SHP77 treated with DMSO at 0.1 percent for 48 hours (cell line): ENCODE results near the gene SCAMP2.

ENCODE experiments used
- DNase-seq: peaks from one replicate; lab custom pipeline; 2025; lab: John Stamatoyannopoulos, UW

Gene SCAMP2

DNA sequence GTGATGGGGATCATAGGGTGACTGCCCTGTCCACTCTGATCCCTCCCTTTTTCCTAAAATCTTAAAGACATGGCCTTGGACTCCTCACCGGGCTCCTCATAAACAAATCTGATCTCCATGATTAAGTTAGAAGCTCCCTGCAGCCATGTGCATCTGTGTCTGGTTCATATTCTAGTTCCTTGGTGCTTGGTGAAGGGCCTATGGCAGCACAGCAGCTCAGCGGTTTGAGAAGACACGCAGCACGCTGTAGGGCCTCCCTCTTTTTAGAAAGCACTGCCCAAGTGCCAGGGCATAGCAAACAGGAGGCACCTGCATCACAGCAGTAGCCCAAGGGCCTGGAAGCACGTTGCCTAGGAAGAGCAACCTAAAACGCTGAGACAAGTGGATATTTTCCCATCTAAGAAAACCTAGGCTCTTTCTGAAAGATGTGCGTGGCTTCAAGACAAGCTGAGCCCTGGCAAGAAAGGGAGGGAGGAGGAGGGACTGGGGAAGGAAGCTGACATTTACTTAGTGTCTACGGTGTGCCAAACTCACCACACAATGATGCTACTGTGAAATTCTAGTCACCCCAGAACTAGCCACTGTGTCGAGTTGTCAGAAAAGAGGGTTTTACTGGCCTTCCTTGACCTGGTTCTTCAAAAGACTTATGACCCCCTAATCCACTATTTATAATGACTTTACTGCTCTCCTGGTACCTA is 15.3 kb downstream of the SCAMP2 start:
- DNase-seq: no peak

GRCh38 chr15:74857082-74857655 is 16.0 kb downstream of the SCAMP2 start:
- DNase-seq: no peak

GRCh38 chr15:74856537-74856936 is 16.6 kb downstream of the SCAMP2 start:
- no peak for DNase-seq

- no peak for DNase-seq
Measured at GRCh38 chr15:74855857-74856256, 17.3 kb downstream of the SCAMP2 start.

DNA sequence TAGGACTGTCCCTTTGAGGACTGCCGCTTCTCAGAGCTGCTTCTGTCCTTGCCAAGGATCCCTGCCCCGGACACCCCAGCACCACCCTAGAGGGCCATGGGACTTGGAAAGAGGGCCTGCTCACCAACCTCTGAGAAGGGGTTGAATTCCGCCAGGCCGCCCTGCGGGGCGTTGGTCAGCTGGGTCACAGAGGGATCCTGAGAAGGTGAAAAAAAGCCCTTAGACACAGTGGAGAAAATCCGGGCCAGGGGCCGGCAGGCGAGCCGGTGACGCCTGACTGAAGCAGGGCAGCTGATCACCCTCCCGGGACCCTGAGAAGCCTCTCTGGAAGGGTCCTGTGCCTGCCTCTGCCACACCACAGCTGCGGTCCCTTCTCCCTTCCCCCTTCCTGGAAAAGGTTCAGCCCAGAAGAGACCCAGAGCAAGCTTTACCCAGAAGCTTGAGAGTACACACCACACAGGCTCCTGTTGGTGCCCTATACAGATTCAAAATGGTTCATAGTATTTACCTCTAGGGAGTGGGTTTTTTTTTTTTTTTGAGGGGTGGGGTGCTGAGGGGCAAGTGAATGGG is 18.6 kb downstream of the SCAMP2 start:
- no peak for DNase-seq

GRCh38 chr15:74851960-74852359 is 21.2 kb downstream of the SCAMP2 start:
- no peak for DNase-seq

- DNase-seq: no peak
Measured at GRCh38 chr15:74850393-74850792, 22.8 kb downstream of the SCAMP2 start.

DNA sequence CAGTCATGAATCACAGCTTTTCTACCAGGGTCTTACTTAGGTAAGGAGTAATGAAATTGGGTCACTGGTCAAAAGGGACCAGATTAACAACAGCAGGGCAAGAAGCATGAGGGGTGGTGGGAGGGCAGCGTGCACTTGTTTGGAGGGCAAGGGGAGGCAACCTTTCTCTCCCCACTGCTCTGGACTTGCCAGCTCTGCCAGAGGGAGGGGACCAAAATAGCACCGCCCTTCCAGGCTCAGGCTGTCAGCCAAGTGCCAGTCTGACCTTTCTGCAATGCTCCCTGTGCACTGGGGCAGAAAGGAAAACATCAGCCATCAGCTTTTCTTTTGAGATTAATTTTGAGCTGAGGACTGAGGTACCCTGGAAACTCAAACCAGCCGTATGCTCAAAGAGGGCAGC is 25.7 kb downstream of the SCAMP2 start:
- no peak for DNase-seq

GRCh38 chr15:74845581-74845980 is 27.6 kb downstream of the SCAMP2 start:
- DNase-seq: no peak

DNA sequence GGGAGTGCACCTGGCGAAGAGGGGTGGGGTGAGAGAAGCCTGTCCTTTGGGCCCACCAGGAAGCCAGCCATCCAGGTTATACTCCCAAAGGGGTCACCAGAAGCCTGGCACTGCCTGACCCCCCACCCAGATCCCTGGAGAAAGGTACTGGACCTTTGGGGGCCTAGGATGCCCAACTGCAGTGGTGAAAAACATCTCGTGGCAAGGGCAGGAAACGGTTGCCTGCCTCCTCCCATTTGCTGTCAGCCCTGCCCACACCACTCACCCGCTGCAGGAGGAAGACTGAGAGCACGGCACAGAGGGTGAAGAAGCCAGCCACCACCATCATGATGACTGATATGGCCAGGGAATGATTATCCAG is 28.0 kb downstream of the SCAMP2 start:
- DNase-seq: no peak

- DNase-seq: no peak
Measured at GRCh38 chr15:74844319-74845207, 28.6 kb downstream of the SCAMP2 start.

GRCh38 chr15:74843891-74844299 is 29.3 kb downstream of the SCAMP2 start:
- no peak for DNase-seq

DNA sequence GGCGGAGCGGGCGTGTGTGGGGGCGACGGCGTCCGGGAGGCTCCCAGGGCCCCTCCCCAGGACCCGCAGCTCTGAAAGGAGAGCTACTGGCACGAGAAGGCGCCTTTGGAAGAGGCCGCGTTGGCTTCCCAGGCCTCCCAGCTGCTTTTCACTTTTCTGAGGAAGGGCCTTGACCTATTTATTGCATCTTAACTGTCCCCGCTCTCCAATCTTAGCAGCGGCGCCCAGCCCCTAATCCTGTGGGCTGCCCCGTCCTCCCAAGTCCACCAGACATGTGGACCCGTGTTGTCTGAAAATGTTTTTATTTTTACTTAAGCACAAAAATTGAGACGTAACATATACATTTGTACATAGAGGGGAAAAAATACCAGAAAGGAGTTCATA is 29.7 kb downstream of the SCAMP2 start:
- no peak for DNase-seq

DNA sequence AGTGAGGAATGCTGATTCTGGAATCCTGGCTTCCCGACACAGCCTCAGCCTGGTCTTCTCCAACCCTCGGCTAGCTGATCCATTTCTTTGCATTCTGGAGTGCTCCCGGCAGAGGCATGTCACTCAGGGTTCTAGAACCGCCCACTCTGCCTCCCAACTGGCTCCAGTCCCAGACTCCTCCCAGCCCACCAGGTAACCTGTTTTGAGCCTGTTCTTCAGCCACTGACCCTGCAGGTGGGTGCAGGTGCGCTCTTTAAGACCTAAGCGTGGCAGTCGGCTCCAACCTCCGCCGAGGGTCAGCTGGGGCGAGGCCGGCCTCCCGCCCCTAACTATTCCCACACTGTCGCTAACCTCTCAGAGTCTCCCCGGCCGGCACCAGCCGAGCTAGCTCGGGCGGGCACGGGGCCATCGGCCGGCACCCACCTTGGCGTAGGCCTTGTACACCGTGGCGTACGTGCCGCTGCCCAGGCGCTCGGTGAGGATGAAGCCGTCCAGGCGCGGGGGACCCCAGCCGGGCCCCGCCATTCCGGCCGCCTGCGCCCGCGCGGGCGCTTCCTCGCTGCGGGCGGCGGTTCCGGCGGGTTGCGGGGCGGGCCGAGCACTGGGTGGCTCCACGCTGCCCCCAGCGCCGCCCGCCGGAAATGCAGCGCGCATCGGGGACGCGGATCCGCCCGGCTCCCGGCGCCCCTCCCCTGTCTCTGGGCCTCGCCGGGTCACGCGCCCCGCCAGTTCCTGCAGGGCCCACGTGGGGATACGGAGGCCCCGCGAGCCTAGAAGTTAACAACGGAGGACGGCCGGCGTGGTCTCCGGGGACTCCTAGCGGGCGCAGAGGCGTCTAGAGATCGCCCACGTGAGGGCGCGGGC is 30.4 kb downstream of the SCAMP2 start, which contains the start of gene ULK3:
TSS of gene ULK3 (minus strand) at position 576 of the 864 bp plus-strand sequence. CDS start at position 525, 51 bp downstream.
- peak; percentile 53 for DNase-seq

GRCh38 chr15:74841891-74842373 is 31.2 kb downstream of the SCAMP2 start:
- no peak for DNase-seq

GRCh38 chr15:74840851-74841775 is 32.1 kb downstream of the SCAMP2 start:
- no peak for DNase-seq

- no peak for DNase-seq
Measured at GRCh38 chr15:74839526-74840395, 33.4 kb downstream of the SCAMP2 start.

DNA sequence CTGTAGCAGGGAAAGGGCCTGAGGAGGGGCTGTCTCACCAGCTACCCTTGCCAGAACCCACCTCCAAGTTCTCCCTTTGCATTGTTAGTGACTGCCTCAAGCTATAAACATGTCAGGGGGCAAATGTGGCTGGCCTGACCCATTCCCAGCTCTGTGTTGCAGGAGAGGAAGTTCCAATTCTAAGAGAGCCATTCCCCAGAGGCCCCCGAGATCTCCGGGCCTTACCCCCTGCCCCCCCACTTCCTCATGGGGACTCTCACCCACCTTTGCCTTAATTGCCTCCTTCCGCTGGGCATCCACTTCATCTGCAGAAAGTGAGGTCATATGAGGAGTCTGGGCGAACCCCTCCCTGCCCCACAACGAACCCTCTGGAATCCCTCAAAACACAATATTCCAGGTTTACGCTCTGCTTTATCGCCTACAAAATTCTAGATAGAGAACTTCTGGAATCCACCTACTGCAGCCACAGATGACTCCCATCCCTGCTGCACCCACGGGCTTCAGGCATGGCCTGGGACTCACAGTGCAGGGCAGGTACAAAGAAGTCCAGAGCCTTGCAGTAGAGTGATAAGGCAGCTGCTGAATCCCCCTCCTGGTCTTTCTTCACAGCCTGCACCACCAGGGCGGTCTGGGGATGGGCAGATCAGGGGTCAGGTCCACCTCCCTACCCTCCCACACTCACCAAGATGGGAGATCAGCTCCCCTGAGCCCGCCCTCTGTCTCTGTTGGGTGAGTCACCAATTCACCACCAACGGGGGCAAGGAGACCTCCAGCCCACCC is 34.2 kb downstream of the SCAMP2 start:
- DNase-seq: no peak

DNA sequence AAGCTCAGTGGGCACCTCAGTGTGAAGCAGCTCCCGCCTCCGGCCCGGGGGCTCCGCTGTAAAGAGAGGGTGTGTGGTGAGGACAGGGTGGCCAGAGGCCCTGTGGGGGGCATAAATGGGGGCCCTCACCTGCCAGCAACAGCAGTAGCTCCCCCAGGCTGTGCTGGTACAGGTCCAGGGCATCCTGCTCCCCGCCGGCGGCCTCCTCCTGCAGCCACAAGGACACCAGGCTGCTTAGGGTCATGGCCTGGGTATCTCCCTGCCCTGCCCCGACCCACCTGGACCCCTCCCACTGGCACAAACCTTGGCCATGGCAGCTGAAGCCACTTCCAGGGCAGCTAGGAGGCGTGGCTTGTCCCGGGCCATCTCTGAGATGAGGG is 35.0 kb downstream of the SCAMP2 start:
- DNase-seq: no peak
